GM21529 (cell line): Measurements from ENCODE around the gene TENM4.

Experiments used
- ATAC-seq: cut with Tn5 transposase; IDR thresholded peaks from one replicate; pipeline ENCODE4 v1.9.1; 2021; ENCODE audit not compliant: unreplicated experiment

TENM4 gene

GRCh38 chr11:79348976-79349682, 91.7 kb downstream of the TENM4 start:
- no peak for ATAC-seq

GRCh38 chr11:79346021-79346420, 94.8 kb downstream of the TENM4 start:
- ATAC-seq, result no peak

GRCh38 chr11:79344753-79345294, 96.0 kb downstream of the TENM4 start:
- ATAC-seq, result no peak

- no peak for ATAC-seq
These were observed 98.1 kb downstream of the TENM4 start for GRCh38 chr11:79342686-79343085.

GRCh38 chr11:79342236-79342635, 98.6 kb downstream of the TENM4 start:
- ATAC-seq, result no peak

GRCh38 chr11:79340535-79340934, 100.3 kb downstream of the TENM4 start:
- ATAC-seq, result no peak

GRCh38 chr11:79336797-79337517, 103.9 kb downstream of the TENM4 start:
- ATAC-seq, result no peak

- ATAC-seq, result no peak
These were observed 105.1 kb downstream of the TENM4 start for GRCh38 chr11:79335681-79336080.

- no peak for ATAC-seq
These were observed 107.5 kb downstream of the TENM4 start for GRCh38 chr11:79333355-79333754.

GRCh38 chr11:79332017-79332416, 108.8 kb downstream of the TENM4 start:
- ATAC-seq, result no peak

GRCh38 chr11:79331203-79331901, 109.5 kb downstream of the TENM4 start:
- no peak for ATAC-seq

GRCh38 chr11:79330651-79331050, 110.2 kb downstream of the TENM4 start:
- no peak for ATAC-seq

GRCh38 chr11:79329561-79329960, 111.3 kb downstream of the TENM4 start:
- no peak for ATAC-seq

- no peak for ATAC-seq
These were observed 112.4 kb downstream of the TENM4 start for GRCh38 chr11:79328402-79328801.

GRCh38 chr11:79325851-79326250, 115.0 kb downstream of the TENM4 start:
- no peak for ATAC-seq

GRCh38 chr11:79321263-79321662, 119.6 kb downstream of the TENM4 start:
- ATAC-seq, result no peak

GRCh38 chr11:79314906-79315689, 125.7 kb downstream of the TENM4 start:
- no peak for ATAC-seq

GRCh38 chr11:79313530-79313913, 127.3 kb downstream of the TENM4 start:
- no peak for ATAC-seq

GRCh38 chr11:79312617-79313529, 128.0 kb downstream of the TENM4 start:
- no peak for ATAC-seq

- ATAC-seq, result no peak
These were observed 129.4 kb downstream of the TENM4 start for GRCh38 chr11:79311461-79311860.
